Vagina (tissue), 2 donors: ENCODE results near the gene AKIRIN2.

Experiments
- POLR2A ChIP-seq, 2 donors: fragments of 450-650 bp; IDR thresholded peaks; one replicate each; pipeline ENCODE4 v1.6.1; 2017; ENCODE audit warnings: antibody characterized with exemption in 2 of 2, mild to moderate bottlenecking in 2 of 2, moderate library complexity in 2 of 2
- TF ChIP-seq, protein P1 (sequence below), 3 experiments: fragments of 450-650 bp in 2 of 3; fragments of 200-600 bp in 1 of 3; sonication (generic) in 1 of 3; IDR thresholded peaks; one replicate each; pipeline ENCODE4 v1.5.1; 2017 to 2019; ENCODE audit warnings: antibody characterized with exemption in 3 of 3, mild to moderate bottlenecking in 2 of 3, moderate library complexity in 2 of 3

DNA sequence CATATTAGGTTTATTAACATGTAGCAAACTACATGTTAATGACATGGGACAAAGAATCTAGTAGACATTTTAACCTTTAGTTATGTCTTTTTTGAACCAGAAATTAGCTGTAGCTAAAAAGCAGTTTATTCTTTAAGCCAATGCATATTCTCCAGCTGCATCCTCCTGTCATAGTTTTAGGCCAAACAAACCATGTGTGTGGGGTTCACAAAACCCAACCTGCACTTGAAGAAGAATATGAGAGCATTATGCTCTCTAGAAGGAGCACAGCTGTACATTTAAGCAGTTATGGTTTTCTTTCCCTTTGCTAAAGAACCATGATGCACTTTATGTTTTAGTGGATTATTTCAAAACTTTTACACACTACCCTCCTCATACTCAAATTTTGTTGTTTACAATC, 46.2 kb downstream of the AKIRIN2 start:
- TF ChIP-seq, protein P1, sequence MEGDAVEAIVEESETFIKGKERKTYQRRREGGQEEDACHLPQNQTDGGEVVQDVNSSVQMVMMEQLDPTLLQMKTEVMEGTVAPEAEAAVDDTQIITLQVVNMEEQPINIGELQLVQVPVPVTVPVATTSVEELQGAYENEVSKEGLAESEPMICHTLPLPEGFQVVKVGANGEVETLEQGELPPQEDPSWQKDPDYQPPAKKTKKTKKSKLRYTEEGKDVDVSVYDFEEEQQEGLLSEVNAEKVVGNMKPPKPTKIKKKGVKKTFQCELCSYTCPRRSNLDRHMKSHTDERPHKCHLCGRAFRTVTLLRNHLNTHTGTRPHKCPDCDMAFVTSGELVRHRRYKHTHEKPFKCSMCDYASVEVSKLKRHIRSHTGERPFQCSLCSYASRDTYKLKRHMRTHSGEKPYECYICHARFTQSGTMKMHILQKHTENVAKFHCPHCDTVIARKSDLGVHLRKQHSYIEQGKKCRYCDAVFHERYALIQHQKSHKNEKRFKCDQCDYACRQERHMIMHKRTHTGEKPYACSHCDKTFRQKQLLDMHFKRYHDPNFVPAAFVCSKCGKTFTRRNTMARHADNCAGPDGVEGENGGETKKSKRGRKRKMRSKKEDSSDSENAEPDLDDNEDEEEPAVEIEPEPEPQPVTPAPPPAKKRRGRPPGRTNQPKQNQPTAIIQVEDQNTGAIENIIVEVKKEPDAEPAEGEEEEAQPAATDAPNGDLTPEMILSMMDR (IDR thresholded peaks at IDR 0.05) = no peak
- no peak for TF ChIP-seq POLR2A (IDR thresholded peaks at IDR 0.05)
